HL-60 (cell line): ENCODE data around the gene KCNA4.

ENCODE experiments used
- DNase-seq, 2 experiments: peaks; one replicate each; pipeline ENCODE4 v3.0.0-alpha.2; 2010 to 2020; ENCODE audit warnings: low read depth in 1 of 2, low spot score in 1 of 2
- H3K27ac ChIP-seq: fragments of 250-450 bp; sonication (Bioruptor Pico); replicated peaks from 2 replicates; pipeline ENCODE4 v1.5.1; 2020; ENCODE audit warnings: mild to moderate bottlenecking, moderate library complexity
- H3K27me3 ChIP-seq: fragments of 250-450 bp; sonication (Bioruptor Pico); 2 replicates; pipeline ENCODE4 v1.5.1; 2021; ENCODE audit warnings: mild to moderate bottlenecking, moderate library complexity; ENCODE audit not compliant: insufficient read depth, poor library complexity, severe bottlenecking
- H3K4me3 ChIP-seq: replicated peaks from 2 replicates; pipeline ENCODE4 v1.5.1; 2011; ENCODE audit warnings: mild to moderate bottlenecking, control low read depth, low read length; ENCODE audit not compliant: insufficient read depth
- CTCF ChIP-seq: IDR thresholded peaks from one replicate; pipeline ENCODE4 v1.5.1; 2011; ENCODE audit warnings: low read length, control low read depth, inconsistent platforms; ENCODE audit not compliant: insufficient read depth
- GABPA ChIP-seq: IDR thresholded peaks from 2 replicates; pipeline ENCODE4 v1.6.1; 2012; ENCODE audit warnings: low read depth
- POLR2AphosphoS5 ChIP-seq: IDR thresholded peaks from 2 replicates; pipeline ENCODE4 v1.6.1; 2012; ENCODE audit warnings: low read depth
- REST ChIP-seq: IDR thresholded peaks from 2 replicates; pipeline ENCODE4 v1.6.1; 2012; ENCODE audit warnings: low read depth; ENCODE audit not compliant: insufficient replicate concordance
- SPI1 ChIP-seq: IDR thresholded peaks from 2 replicates; pipeline ENCODE4 v1.6.1; 2012; ENCODE audit warnings: low read depth, mild to moderate bottlenecking, borderline replicate concordance

Gene KCNA4

GRCh38 chr11:29989174-29989970 lies 27.5 kb downstream of the KCNA4 start:
- Histone ChIP-seq H3K27me3 (no peaks in the 10 kb centered on the region), H3K4me3 (no peak overlapping the region), H3K27ac (no peak overlapping the region)
- no peak for TF ChIP-seq POLR2AphosphoS5
- TF ChIP-seq GABPA = no peak
- no peak for TF ChIP-seq SPI1
- no peak for TF ChIP-seq REST
- no peak for TF ChIP-seq CTCF
- DNase-seq = no peak

- TF ChIP-seq POLR2AphosphoS5 (no peak), REST (no peak), SPI1 (no peak), CTCF (no peak), GABPA (no peak)
- H3K27ac ChIP-seq = no peak overlapping the region
- no peaks in the 10 kb centered on the region for H3K27me3 ChIP-seq
- no peak for DNase-seq
- H3K4me3 ChIP-seq = no peak overlapping the region
These were observed 31.6 kb downstream of the KCNA4 start for GRCh38 chr11:29985248-29985647.

GRCh38 chr11:29984544-29984943 lies 32.3 kb downstream of the KCNA4 start:
- H3K27ac ChIP-seq = no peak overlapping the region
- H3K27me3 ChIP-seq = no peaks in the 10 kb centered on the region
- no peak for TF ChIP-seq CTCF
- no peak for TF ChIP-seq GABPA
- no peak for TF ChIP-seq REST
- no peak for TF ChIP-seq POLR2AphosphoS5
- TF ChIP-seq SPI1 = no peak
- DNase-seq = no peak
- no peak overlapping the region for H3K4me3 ChIP-seq
